Measurements from ENCODE around the gene MAGI2. TPM values are rescaled to one million over a fixed set of nuclear protein-coding genes. Genes with fewer than 3 reads are reported as not detected.

Gene MAGI2
- total RNA-seq, 1 donor from 2014 or later = 0.10 TPM

DNA sequence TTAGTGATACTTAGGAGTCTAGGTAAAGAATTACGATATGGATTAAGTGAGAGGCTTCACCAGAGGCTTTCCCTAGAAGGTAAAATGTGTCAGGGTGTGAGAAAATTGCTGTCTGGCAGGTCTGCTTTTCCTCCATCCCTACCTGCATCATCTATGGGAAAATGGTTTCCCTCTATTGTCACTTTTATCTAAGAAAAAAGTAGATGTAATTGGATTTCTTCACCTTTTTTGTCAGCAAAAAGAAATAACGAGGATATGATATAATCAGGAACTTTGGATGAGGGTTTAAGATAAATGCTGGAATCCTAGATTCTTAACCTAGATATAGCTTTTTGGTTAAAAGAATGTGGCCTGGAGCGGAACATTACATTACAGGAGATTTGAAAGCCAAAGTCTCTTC lies 146.1 kb downstream of the MAGI2 start:
- H3K9me3 Mint-ChIP-seq = no peaks in the 10 kb centered on the region
- no peak for DNase-seq (ENCODE audit: low spot score)
- intact Hi-C loops (cut with micrococcal nuclease) = no loop called here
- H3K27ac Mint-ChIP-seq = no peak overlapping the region
- H3K4me3 Mint-ChIP-seq = no peak overlapping the region
- H3K4me1 Mint-ChIP-seq (ENCODE audit: low read depth) = no peaks in the 10 kb centered on the region
- H3K36me3 Mint-ChIP-seq (ENCODE audit: low read depth) = no peaks in the 10 kb centered on the region
- no peaks in the 10 kb centered on the region for H3K27me3 Mint-ChIP-seq (ENCODE audit: insufficient read depth)

GRCh38 chr7:79304711-79305110 lies 148.8 kb downstream of the MAGI2 start:
- H3K27me3 Mint-ChIP-seq (ENCODE audit: insufficient read depth) = no peaks in the 10 kb centered on the region
- no peak overlapping the region for H3K4me3 Mint-ChIP-seq
- H3K4me1 Mint-ChIP-seq (ENCODE audit: low read depth) = no peaks in the 10 kb centered on the region
- H3K27ac Mint-ChIP-seq = no peak overlapping the region
- H3K36me3 Mint-ChIP-seq (ENCODE audit: low read depth) = no peaks in the 10 kb centered on the region
- DNase-seq (ENCODE audit: low spot score) = no peak
- intact Hi-C loops (cut with micrococcal nuclease) = no loop called here
- no peaks in the 10 kb centered on the region for H3K9me3 Mint-ChIP-seq

GRCh38 chr7:79302293-79302692 lies 151.2 kb downstream of the MAGI2 start:
- Mint-ChIP-seq H3K4me1 (ENCODE audit: low read depth) (no peaks in the 10 kb centered on the region), H3K27me3 (ENCODE audit: insufficient read depth) (no peaks in the 10 kb centered on the region), H3K27ac (no peak overlapping the region), H3K9me3 (no peaks in the 10 kb centered on the region), H3K4me3 (no peak overlapping the region), H3K36me3 (ENCODE audit: low read depth) (no peaks in the 10 kb centered on the region)
- DNase-seq (ENCODE audit: low spot score) = no peak
- intact Hi-C loops (cut with micrococcal nuclease) = no loop called here

- H3K36me3 Mint-ChIP-seq (ENCODE audit: low read depth) = no peaks in the 10 kb centered on the region
- DNase-seq (ENCODE audit: low spot score) = no peak
- no peaks in the 10 kb centered on the region for H3K9me3 Mint-ChIP-seq
- H3K27ac Mint-ChIP-seq = no peak overlapping the region
- H3K4me3 Mint-ChIP-seq = no peak overlapping the region
- H3K4me1 Mint-ChIP-seq (ENCODE audit: low read depth) = no peaks in the 10 kb centered on the region
- intact Hi-C loops (cut with micrococcal nuclease) = no loop called here
- no peaks in the 10 kb centered on the region for H3K27me3 Mint-ChIP-seq (ENCODE audit: insufficient read depth)
Observed at GRCh38 chr7:79301419-79301818, 152.0 kb downstream of the MAGI2 start.

- H3K27me3 Mint-ChIP-seq (ENCODE audit: insufficient read depth) = no peaks in the 10 kb centered on the region
- no peak overlapping the region for H3K4me3 Mint-ChIP-seq
- DNase-seq (ENCODE audit: low spot score) = no peak
- intact Hi-C loops (cut with micrococcal nuclease) = no loop called here
- H3K9me3 Mint-ChIP-seq = no peaks in the 10 kb centered on the region
- H3K27ac Mint-ChIP-seq = no peak overlapping the region
- H3K36me3 Mint-ChIP-seq (ENCODE audit: low read depth) = no peaks in the 10 kb centered on the region
- H3K4me1 Mint-ChIP-seq (ENCODE audit: low read depth) = no peaks in the 10 kb centered on the region
Observed at GRCh38 chr7:79300573-79300972, 152.9 kb downstream of the MAGI2 start.

DNA sequence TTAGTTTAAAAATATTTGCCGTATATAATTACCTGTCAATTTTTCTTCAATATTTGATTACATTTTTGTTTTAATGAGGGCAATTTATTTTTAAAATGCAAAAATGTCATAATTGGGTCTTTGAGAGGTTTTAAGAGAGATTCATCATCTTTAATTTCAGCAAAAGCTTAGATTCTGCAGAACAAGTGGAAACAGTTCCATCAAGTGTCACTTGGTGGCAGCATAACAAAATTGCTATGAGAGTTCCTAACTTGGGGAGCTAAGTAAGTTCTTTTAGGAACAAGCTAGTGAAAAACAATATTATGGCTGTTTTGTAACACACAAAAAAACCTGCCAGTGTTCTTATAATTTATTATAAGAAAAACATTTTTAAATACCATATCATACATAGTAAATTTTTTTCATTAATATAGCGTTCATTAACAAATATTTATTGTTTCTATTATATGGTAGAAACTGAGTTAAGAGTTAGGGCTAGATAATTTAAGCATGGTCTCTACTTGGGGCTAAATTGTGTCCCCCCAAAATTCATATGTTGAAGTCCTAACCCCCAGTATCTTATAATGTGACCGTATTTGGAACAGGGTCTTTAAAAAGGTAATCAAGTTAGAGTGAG lies 155.2 kb downstream of the MAGI2 start:
- Mint-ChIP-seq H3K9me3 (no peaks in the 10 kb centered on the region), H3K4me3 (no peak overlapping the region), H3K4me1 (ENCODE audit: low read depth) (no peaks in the 10 kb centered on the region), H3K36me3 (ENCODE audit: low read depth) (no peaks in the 10 kb centered on the region), H3K27me3 (ENCODE audit: insufficient read depth) (no peaks in the 10 kb centered on the region), H3K27ac (no peak overlapping the region)
- intact Hi-C loops (cut with micrococcal nuclease) = no loop called here
- DNase-seq (ENCODE audit: low spot score) = no peak

- Mint-ChIP-seq H3K4me3 (no peak overlapping the region), H3K36me3 (ENCODE audit: low read depth) (no peaks in the 10 kb centered on the region), H3K27me3 (ENCODE audit: insufficient read depth) (no peaks in the 10 kb centered on the region), H3K9me3 (no peaks in the 10 kb centered on the region), H3K4me1 (ENCODE audit: low read depth) (no peaks in the 10 kb centered on the region), H3K27ac (no peak overlapping the region)
- intact Hi-C loops (cut with micrococcal nuclease) = no loop called here
- DNase-seq (ENCODE audit: low spot score) = no peak
Observed at GRCh38 chr7:79296553-79297320, 156.7 kb downstream of the MAGI2 start.

GRCh38 chr7:79293655-79294142 lies 159.8 kb downstream of the MAGI2 start:
- no peak for DNase-seq (ENCODE audit: low spot score)
- Mint-ChIP-seq H3K4me1 (ENCODE audit: low read depth) (no peaks in the 10 kb centered on the region), H3K4me3 (no peak overlapping the region), H3K36me3 (ENCODE audit: low read depth) (no peaks in the 10 kb centered on the region), H3K27me3 (ENCODE audit: insufficient read depth) (no peaks in the 10 kb centered on the region), H3K27ac (no peak overlapping the region), H3K9me3 (no peaks in the 10 kb centered on the region)
- intact Hi-C loops (cut with micrococcal nuclease) = no loop called here

DNA sequence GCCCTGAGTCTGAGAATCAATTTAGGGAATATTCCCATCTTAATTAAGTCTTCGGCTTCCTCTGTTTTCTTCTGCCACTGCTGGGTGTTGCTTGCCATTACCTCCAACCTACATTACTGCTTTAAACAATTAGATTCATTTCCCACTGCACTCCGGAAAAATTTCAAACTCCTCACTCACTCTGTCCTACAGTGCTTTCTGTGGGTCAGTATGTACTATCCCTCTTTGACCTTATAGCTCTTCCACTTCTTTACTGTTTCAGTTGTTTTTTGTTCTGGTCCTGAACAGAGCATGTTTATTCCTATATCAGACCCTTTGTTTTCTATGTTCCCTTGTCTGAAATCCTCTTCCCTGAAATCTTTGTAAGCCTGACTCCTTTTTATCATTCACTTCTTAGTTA lies 160.6 kb downstream of the MAGI2 start:
- no peak overlapping the region for H3K4me3 Mint-ChIP-seq
- H3K27me3 Mint-ChIP-seq (ENCODE audit: insufficient read depth) = no peaks in the 10 kb centered on the region
- no peak overlapping the region for H3K27ac Mint-ChIP-seq
- H3K36me3 Mint-ChIP-seq (ENCODE audit: low read depth) = no peaks in the 10 kb centered on the region
- intact Hi-C loops (cut with micrococcal nuclease) = no loop called here
- no peaks in the 10 kb centered on the region for H3K9me3 Mint-ChIP-seq
- no peak for DNase-seq (ENCODE audit: low spot score)
- no peaks in the 10 kb centered on the region for H3K4me1 Mint-ChIP-seq (ENCODE audit: low read depth)

DNA sequence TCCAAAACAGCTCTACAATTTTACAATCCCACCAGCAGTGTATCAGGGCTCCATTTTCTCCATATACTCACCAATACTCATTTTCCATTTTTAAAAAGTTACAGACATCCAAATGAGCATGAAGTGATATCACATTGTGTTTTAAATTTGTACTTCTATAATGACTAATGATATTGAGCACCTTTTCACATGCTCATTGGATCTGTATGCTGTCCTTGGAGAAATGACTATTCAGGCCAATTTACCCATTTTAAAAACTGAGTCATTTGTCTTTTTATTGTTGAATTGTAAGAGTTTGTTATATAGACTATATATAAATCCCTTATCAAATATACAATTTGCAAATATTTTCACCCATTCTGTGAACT lies 162.0 kb downstream of the MAGI2 start:
- Mint-ChIP-seq H3K27me3 (ENCODE audit: insufficient read depth) (no peaks in the 10 kb centered on the region), H3K4me1 (ENCODE audit: low read depth) (no peaks in the 10 kb centered on the region), H3K4me3 (no peak overlapping the region), H3K9me3 (no peaks in the 10 kb centered on the region), H3K27ac (no peak overlapping the region), H3K36me3 (ENCODE audit: low read depth) (no peaks in the 10 kb centered on the region)
- intact Hi-C loops (cut with micrococcal nuclease) = no loop called here
- DNase-seq (ENCODE audit: low spot score) = no peak

- Mint-ChIP-seq H3K4me3 (no peak overlapping the region), H3K27ac (no peak overlapping the region), H3K36me3 (ENCODE audit: low read depth) (no peaks in the 10 kb centered on the region), H3K27me3 (ENCODE audit: insufficient read depth) (no peaks in the 10 kb centered on the region), H3K9me3 (no peaks in the 10 kb centered on the region), H3K4me1 (ENCODE audit: low read depth) (no peaks in the 10 kb centered on the region)
- no peak for DNase-seq (ENCODE audit: low spot score)
- intact Hi-C loops (cut with micrococcal nuclease) = no loop called here
Observed at GRCh38 chr7:79290841-79291497, 162.5 kb downstream of the MAGI2 start.

GRCh38 chr7:79290398-79290797 lies 163.1 kb downstream of the MAGI2 start:
- Mint-ChIP-seq H3K4me1 (ENCODE audit: low read depth) (no peaks in the 10 kb centered on the region), H3K9me3 (no peaks in the 10 kb centered on the region), H3K27me3 (ENCODE audit: insufficient read depth) (no peaks in the 10 kb centered on the region), H3K36me3 (ENCODE audit: low read depth) (no peaks in the 10 kb centered on the region), H3K27ac (no peak overlapping the region), H3K4me3 (no peak overlapping the region)
- DNase-seq (ENCODE audit: low spot score) = no peak
- intact Hi-C loops (cut with micrococcal nuclease) = no loop called here

GRCh38 chr7:79288655-79289054 lies 164.8 kb downstream of the MAGI2 start:
- Mint-ChIP-seq H3K27me3 (ENCODE audit: insufficient read depth) (no peaks in the 10 kb centered on the region), H3K27ac (no peak overlapping the region), H3K4me3 (no peak overlapping the region), H3K9me3 (no peaks in the 10 kb centered on the region), H3K36me3 (ENCODE audit: low read depth) (no peaks in the 10 kb centered on the region), H3K4me1 (ENCODE audit: low read depth) (no peaks in the 10 kb centered on the region)
- no peak for DNase-seq (ENCODE audit: low spot score)
- intact Hi-C loops (cut with micrococcal nuclease) = no loop called here

All from activated T-helper 1 cell treated with anti-CD3 and anti-CD28 coated beads, Interleukin-12 subunit alpha, Interleukin-12 subunit beta, Interleukin-2, Interleukin-4 antibody, amounts not matched to agents 30 ng/mL and 10 ng/mL and 1 ng/mL, durations not matched to agents 14 hours and 24 hours and 36 hours (primary cell).